ENCODE results near the gene PRSS27.

DNA sequence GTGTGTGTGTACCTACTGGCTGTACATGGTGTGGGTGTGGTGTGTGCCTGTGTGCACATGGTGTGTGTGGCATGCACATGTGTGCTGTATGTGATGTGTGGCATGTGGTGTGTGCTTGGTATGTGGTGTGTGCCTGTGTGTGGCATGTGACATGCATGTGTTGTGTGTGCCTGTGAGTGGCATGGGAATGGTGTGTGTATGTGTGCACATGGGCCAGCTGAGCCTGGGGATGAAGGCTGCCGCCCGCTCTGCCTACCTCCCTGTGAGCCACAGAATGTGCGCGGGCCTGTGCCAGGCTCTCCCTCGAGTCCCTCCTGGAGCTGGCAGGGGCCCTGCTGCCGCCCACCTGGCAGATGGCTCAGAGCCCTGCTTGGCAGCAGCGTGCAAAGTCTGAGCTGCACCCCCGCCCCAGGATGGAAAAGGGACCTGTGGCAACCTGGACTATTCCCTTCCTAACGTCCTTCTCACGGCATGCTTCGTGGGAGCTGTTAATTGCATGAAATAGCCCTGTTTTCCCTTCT lies 9.3 kb downstream of the PRSS27 start:
- TF ChIP-seq, protein P1, sequence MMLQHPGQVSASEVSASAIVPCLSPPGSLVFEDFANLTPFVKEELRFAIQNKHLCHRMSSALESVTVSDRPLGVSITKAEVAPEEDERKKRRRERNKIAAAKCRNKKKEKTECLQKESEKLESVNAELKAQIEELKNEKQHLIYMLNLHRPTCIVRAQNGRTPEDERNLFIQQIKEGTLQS (IDR thresholded peaks at IDR 0.05; ENCODE audit: insufficient read depth, low read depth, low read length), result no peak
- TF ChIP-seq CTCF (IDR thresholded peaks at IDR 0.05; ENCODE audit: control extremely low read depth in 1 of 3, insufficient read depth in 1 of 3, low read depth in 1 of 3, low read length in 3 of 3), result no peak
- TF ChIP-seq CREB1 (IDR thresholded peaks at IDR 0.05), result no peak
- no peak for TF ChIP-seq SP1 (IDR thresholded peaks at IDR 0.05; ENCODE audit: low read depth, low read length)
- no peak for TF ChIP-seq SP4 (IDR thresholded peaks at IDR 0.05; ENCODE audit: low read length)
- TF ChIP-seq JUND (IDR thresholded peaks at IDR 0.05; ENCODE audit: low read length), result no peak
- TF ChIP-seq POLR2A (IDR thresholded peaks at IDR 0.05; ENCODE audit: control extremely low read depth in 1 of 2, low read depth in 2 of 2, low read length in 2 of 2), result no peak
- TF ChIP-seq EZH2 (IDR thresholded peaks at IDR 0.05; ENCODE audit: low read depth, low read length, severe bottlenecking), result no peak
- peak; percentile 43; the same call in 1 of the 2 replicates for TF ChIP-seq POLR2AphosphoS5 (IDR thresholded peaks at IDR 0.05; ENCODE audit: low read depth, low read length)
- TF ChIP-seq EGR1 (IDR thresholded peaks at IDR 0.05; ENCODE audit: borderline replicate concordance, low read depth, low read length), result no peak
- TF ChIP-seq CHD2 (IDR thresholded peaks at IDR 0.05; ENCODE audit: low read length), result no peak
- no peak for TF ChIP-seq BACH1 (IDR thresholded peaks at IDR 0.05; ENCODE audit: low read length)
- no peak for TF ChIP-seq YY1 (IDR thresholded peaks at IDR 0.05; ENCODE audit: low read depth, low read length)
